ENCODE data around the gene BHLHE40. TPM values are rescaled to one million over a fixed set of nuclear protein-coding genes. Genes with fewer than 3 reads are reported as not detected.

BHLHE40 gene
- total and polyA plus RNA-seq, 7 experiments from 2014 or later: 0.82 to 383 (median 4.3) TPM

DNA sequence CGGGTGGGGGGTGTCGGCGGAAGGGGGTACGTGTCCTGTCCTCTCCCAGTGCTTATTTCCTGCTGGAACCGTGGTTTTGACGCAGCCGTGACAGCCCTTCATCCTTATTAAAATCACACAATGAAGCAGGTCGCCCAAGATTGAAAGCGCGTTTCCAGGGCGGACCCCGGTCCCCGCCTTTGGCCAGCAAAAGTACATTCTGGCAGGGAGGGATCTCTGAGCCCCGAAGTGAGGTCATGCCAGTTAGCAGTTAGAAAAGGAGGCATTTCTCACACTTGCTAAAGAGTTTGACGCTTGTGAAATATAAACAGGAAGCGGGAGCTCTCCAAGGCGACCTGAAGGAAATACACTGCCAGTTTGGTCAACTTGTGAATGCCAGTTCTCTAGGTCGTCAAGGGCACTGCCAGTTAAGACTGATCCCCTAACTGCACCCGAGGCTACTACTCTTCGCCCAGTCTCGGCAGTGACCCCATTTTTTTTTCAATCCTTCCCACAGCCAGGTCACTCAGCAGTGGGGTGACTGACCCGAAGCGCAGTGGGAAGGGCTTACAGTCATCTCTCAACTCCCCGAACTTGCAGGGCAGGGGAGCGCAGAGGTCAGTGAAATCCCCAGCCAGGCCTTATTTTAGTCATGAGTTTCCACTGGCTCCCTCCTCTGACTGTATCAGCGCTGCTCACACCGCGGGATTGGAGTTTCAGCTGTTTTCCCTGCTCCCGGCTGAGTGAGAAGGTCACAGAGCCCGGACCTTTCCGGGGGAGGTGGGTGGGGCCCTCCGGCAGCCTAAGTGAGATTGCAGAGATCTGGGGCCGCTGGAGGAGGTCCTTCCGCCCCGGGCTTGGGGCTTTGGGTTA lies 2.0 kb upstream of the BHLHE40 start:
- Mint-ChIP-seq H3K9me3 (peaks cover 0 to 6% (median 0%) of the 10 kb centered on the region in 11 donors), H3K4me3 (peak overlapping the region; percentile 86 to 100 (median 92)), H3K4me1 (peaks cover 21 to 43% (median 38%) of the 10 kb centered on the region in 7 donors), H3K27me3 (peaks cover 0 to 2% (median 0%) of the 10 kb centered on the region in 5 donors), H3K36me3 (peaks cover 0 to 41% (median 0%) of the 10 kb centered on the region in 5 donors), H3K27ac (peak overlapping the region; percentile 52 to 100 (median 89))
- ATAC-seq: peak; percentile 27
- Histone ChIP-seq H3K27me3 (ENCODE audit: control insufficient read depth in 2 of 2, insufficient read depth in 2 of 2, low read length in 2 of 2) (no peaks in the 10 kb centered on the region), H3K4me1 (ENCODE audit: control insufficient read depth in 2 of 2, insufficient read depth in 2 of 2, low read length in 2 of 2) (peaks cover 16 to 27% of the 10 kb centered on the region in 2 donors), H3K4me3 (ENCODE audit: low read length) (peak overlapping the region; percentile 71), H3K27ac (ENCODE audit: low read depth, low read length) (peak overlapping the region; percentile 59), H3K36me3 (ENCODE audit: control insufficient read depth in 2 of 3, insufficient read depth in 3 of 3, low read length in 3 of 3) (peaks cover 0 to 6% (median 0%) of the 10 kb centered on the region in 3 experiments), H3K9me3 (ENCODE audit: control insufficient read depth in 2 of 3, low read length in 3 of 3) (no peaks in the 10 kb centered on the region)
- intact Hi-C loops (cut with micrococcal nuclease): loop anchor here (1.0 to 5.0 kb wide), 10 partner anchors 69 to 255 kb away; no protein-coding TSS in a partner anchor
- POLR2A ChIA-PET: interaction anchor here (1.2 to 2.6 kb wide), 5 partner anchors 107 to 484 kb away, joined by 3 to 8 read pairs (median 4); partner anchors contain the start of gene ITPR1
- peak in 8 of 9 donors; percentile 16 to 83 (median 32) for DNase-seq
- CTCF ChIA-PET: interaction anchor here (1.1 to 4.5 kb wide), 5 partner anchors 9 to 156 kb away, joined by 3 to 18 read pairs (median 4); no protein-coding TSS in a partner anchor

DNA sequence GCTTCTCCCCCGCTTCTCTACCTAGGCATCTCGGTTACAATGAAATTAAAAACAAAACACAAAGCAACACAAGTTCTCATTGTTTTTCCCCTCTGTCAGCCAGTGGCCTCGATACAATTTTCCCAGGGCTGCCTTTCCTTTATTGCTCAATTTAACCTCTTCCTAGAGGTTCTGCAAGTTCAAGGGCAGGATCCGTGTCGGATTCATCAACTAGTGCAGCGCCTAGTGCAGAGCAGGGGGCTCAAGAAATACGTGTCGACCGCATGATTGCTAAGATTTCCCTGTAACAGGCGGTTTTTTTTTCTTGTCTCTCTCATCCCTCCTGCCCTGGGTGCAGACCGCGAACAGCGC lies 1.4 kb upstream of the BHLHE40 start:
- Histone ChIP-seq H3K9me3 (ENCODE audit: control insufficient read depth in 2 of 3, low read length in 3 of 3) (no peaks in the 10 kb centered on the region), H3K27ac (ENCODE audit: low read depth, low read length) (peak overlapping the region; percentile 59), H3K36me3 (ENCODE audit: control insufficient read depth in 2 of 3, insufficient read depth in 3 of 3, low read length in 3 of 3) (peaks cover 0 to 6% (median 2%) of the 10 kb centered on the region in 3 experiments), H3K4me3 (ENCODE audit: low read length) (peak overlapping the region; percentile 71), H3K27me3 (ENCODE audit: control insufficient read depth in 2 of 2, insufficient read depth in 2 of 2, low read length in 2 of 2) (no peaks in the 10 kb centered on the region), H3K4me1 (ENCODE audit: control insufficient read depth in 2 of 2, insufficient read depth in 2 of 2, low read length in 2 of 2) (peaks cover 17 to 33% of the 10 kb centered on the region in 2 donors)
- peaks cover 23 to 45% (median 40%) of the 10 kb centered on the region in 7 donors for H3K4me1 Mint-ChIP-seq
- CTCF ChIA-PET: interaction anchor here (3.1 to 4.5 kb wide), 2 partner anchors 156 to 267 kb away, joined by 17 to 18 read pairs; no protein-coding TSS in a partner anchor
- peak in 5 of 9 donors; percentile 26 to 48 (median 28) for DNase-seq
- peak overlapping the region; percentile 52 to 100 (median 89) for H3K27ac Mint-ChIP-seq
- peaks cover 0 to 2% (median 0%) of the 10 kb centered on the region in 5 donors for H3K27me3 Mint-ChIP-seq
- POLR2A ChIA-PET: interaction anchor here (0.9 to 2.6 kb wide), 6 partner anchors 14 to 156 kb away, joined by 3 to 8 read pairs (median 4); no protein-coding TSS in a partner anchor
- H3K9me3 Mint-ChIP-seq: peaks cover 0 to 5% (median 0%) of the 10 kb centered on the region in 11 donors
- peak overlapping the region; percentile 86 to 100 (median 92) for H3K4me3 Mint-ChIP-seq
- intact Hi-C loops (cut with micrococcal nuclease): loop anchor here (1.0 to 5.0 kb wide), 17 partner anchors 8 to 485 kb away; partner anchors contain the start of genes ARL8B (in 2 of the 2), EDEM1 (in 1 of the 2) and ITPR1 (in 1 of the 2)
- H3K36me3 Mint-ChIP-seq: peaks cover 0 to 43% (median 0%) of the 10 kb centered on the region in 5 donors
- peak; percentile 1 for ATAC-seq

DNA sequence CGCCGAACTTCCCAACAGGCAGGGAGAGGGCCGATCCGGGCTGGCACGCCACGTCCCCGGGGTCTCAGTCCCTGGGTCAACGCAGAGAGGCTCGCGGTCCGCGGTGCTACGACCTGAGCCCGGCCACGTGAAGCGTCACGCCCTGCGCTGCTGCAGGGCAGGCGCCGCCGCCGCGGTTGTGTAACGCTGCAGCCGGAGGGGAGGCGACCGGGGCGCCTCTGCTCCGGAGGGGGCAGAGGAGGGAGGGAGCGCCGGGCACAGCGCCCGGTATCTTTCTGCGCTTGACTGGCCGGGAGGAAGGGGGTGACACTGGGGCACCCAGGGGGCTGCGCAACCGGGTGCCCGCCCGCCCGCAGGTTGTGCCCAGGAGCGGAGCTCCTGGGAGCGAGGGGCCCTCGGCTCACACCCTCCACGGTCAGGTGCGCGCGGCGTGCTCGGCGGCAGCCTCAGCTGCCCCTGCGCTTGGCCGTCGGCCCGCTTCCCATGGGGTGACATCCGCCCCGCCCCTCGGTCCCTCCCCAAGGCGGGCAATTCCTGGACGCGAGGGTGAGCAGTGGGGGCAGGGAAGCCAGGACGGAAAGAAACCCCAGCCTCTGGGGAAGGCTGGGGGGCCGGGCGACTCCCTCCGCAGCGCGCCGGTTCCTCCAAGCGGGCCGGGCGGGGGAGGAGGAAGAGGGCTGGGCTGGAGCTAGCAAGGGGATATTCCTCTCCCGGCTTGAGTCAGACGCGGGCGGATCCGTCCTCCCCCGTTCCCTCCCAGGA lies 852 bp upstream of the BHLHE40 start:
- peaks cover 2 to 43% (median 2%) of the 10 kb centered on the region in 5 donors for H3K36me3 Mint-ChIP-seq
- peak; percentile 65 for ATAC-seq
- H3K27me3 ChIP-seq (ENCODE audit: control insufficient read depth in 2 of 2, insufficient read depth in 2 of 2, low read length in 2 of 2): no peaks in the 10 kb centered on the region
- peaks cover 17 to 38% of the 10 kb centered on the region in 2 donors for H3K4me1 ChIP-seq (ENCODE audit: control insufficient read depth in 2 of 2, insufficient read depth in 2 of 2, low read length in 2 of 2)
- H3K27ac ChIP-seq (ENCODE audit: low read depth, low read length): peak overlapping the region; percentile 59
- peaks cover 0 to 7% (median 6%) of the 10 kb centered on the region in 3 experiments for H3K36me3 ChIP-seq (ENCODE audit: control insufficient read depth in 2 of 3, insufficient read depth in 3 of 3, low read length in 3 of 3)
- H3K4me3 Mint-ChIP-seq: peak overlapping the region; percentile 86 to 100 (median 92)
- peak in 7 of 9 donors; percentile 29 to 66 (median 36) for DNase-seq
- H3K9me3 ChIP-seq (ENCODE audit: control insufficient read depth in 2 of 3, low read length in 3 of 3): no peaks in the 10 kb centered on the region
- CTCF ChIA-PET: interaction anchor here (1.2 to 4.5 kb wide), 4 partner anchors 150 to 267 kb away, joined by 4 to 18 read pairs (median 12); no protein-coding TSS in a partner anchor
- H3K27ac Mint-ChIP-seq: peak overlapping the region; percentile 52 to 100 (median 89)
- no peaks in the 10 kb centered on the region for H3K9me3 Mint-ChIP-seq
- POLR2A ChIA-PET: interaction anchor here (0.8 to 1.3 kb wide), 9 partner anchors 9 to 210 kb away, joined by 3 to 5 read pairs (median 3); no protein-coding TSS in a partner anchor
- intact Hi-C loops (cut with micrococcal nuclease): loop anchor here (1.0 to 5.0 kb wide), 9 partner anchors 8 to 485 kb away; partner anchors contain the start of genes ARL8B (in 2 of the 2), EDEM1 (in 1 of the 2) and ITPR1 (in 1 of the 2)
- H3K4me3 ChIP-seq (ENCODE audit: low read length): peak overlapping the region; percentile 71
- peaks cover 0 to 2% (median 0%) of the 10 kb centered on the region in 5 donors for H3K27me3 Mint-ChIP-seq
- peaks cover 29 to 46% (median 42%) of the 10 kb centered on the region in 7 donors for H3K4me1 Mint-ChIP-seq

DNA sequence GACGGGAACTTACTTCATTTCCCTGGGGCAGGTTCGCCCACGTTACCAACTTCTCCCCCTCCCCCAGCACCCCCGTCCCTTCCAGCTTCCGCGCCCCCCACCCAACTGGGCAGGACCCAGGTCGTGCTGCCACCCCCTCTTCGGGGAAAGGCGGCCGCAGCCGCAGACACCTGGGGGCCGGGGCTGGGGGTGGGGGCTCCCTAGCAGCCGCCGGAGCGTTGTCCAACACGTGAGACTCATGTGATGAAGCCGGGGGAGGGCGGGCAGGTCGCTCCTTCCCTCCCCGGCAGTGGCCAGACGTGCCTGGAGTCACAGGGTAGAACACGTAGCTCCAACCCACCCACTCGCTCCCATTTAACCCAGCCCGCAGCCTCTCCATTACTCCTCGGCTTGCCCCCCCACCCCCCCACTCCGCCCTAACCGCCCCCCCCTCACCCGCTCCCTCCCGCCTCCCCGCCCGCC lies 240 bp upstream of the BHLHE40 start:
- peaks cover 21 to 43% of the 10 kb centered on the region in 2 donors for H3K4me1 ChIP-seq (ENCODE audit: control insufficient read depth in 2 of 2, insufficient read depth in 2 of 2, low read length in 2 of 2)
- ATAC-seq (peak; percentile 68), DNase-seq (peak in 7 of 9 donors; percentile 19 to 96 (median 38))
- ChIA-PET POLR2A (interaction anchor here (0.8 to 1.8 kb wide), 10 partner anchors 9 to 209 kb away, joined by 3 to 5 read pairs (median 4); no protein-coding TSS in a partner anchor), CTCF (interaction anchor here (1.2 to 4.5 kb wide), 5 partner anchors 151 to 268 kb away, joined by 4 to 18 read pairs (median 7); no protein-coding TSS in a partner anchor)
- no peaks in the 10 kb centered on the region for H3K27me3 ChIP-seq (ENCODE audit: control insufficient read depth in 2 of 2, insufficient read depth in 2 of 2, low read length in 2 of 2)
- H3K4me3 ChIP-seq (ENCODE audit: low read length): peak overlapping the region; percentile 71
- H3K27me3 Mint-ChIP-seq: peaks cover 0 to 2% (median 0%) of the 10 kb centered on the region in 5 donors
- peak overlapping the region; percentile 59 for H3K27ac ChIP-seq (ENCODE audit: low read depth, low read length)
- no peaks in the 10 kb centered on the region for H3K9me3 ChIP-seq (ENCODE audit: control insufficient read depth in 2 of 3, low read length in 3 of 3)
- intact Hi-C loops (cut with micrococcal nuclease): loop anchor here (1.0 to 5.0 kb wide), 11 partner anchors 7 to 486 kb away; partner anchors contain the start of genes ARL8B (in 2 of the 2), EDEM1 (in 1 of the 2) and ITPR1 (in 1 of the 2)
- H3K9me3 Mint-ChIP-seq: no peaks in the 10 kb centered on the region
- H3K4me3 Mint-ChIP-seq: peak overlapping the region; percentile 91 to 100 (median 96)
- H3K36me3 ChIP-seq (ENCODE audit: control insufficient read depth in 2 of 3, insufficient read depth in 3 of 3, low read length in 3 of 3): peaks cover 0 to 10% (median 8%) of the 10 kb centered on the region in 3 experiments
- peak overlapping the region in 5 of 9 donors; percentile 43 to 100 (median 56) for H3K27ac Mint-ChIP-seq
- H3K4me1 Mint-ChIP-seq: peaks cover 35 to 52% (median 48%) of the 10 kb centered on the region in 7 donors
- peaks cover 3 to 49% (median 5%) of the 10 kb centered on the region in 5 donors for H3K36me3 Mint-ChIP-seq

DNA sequence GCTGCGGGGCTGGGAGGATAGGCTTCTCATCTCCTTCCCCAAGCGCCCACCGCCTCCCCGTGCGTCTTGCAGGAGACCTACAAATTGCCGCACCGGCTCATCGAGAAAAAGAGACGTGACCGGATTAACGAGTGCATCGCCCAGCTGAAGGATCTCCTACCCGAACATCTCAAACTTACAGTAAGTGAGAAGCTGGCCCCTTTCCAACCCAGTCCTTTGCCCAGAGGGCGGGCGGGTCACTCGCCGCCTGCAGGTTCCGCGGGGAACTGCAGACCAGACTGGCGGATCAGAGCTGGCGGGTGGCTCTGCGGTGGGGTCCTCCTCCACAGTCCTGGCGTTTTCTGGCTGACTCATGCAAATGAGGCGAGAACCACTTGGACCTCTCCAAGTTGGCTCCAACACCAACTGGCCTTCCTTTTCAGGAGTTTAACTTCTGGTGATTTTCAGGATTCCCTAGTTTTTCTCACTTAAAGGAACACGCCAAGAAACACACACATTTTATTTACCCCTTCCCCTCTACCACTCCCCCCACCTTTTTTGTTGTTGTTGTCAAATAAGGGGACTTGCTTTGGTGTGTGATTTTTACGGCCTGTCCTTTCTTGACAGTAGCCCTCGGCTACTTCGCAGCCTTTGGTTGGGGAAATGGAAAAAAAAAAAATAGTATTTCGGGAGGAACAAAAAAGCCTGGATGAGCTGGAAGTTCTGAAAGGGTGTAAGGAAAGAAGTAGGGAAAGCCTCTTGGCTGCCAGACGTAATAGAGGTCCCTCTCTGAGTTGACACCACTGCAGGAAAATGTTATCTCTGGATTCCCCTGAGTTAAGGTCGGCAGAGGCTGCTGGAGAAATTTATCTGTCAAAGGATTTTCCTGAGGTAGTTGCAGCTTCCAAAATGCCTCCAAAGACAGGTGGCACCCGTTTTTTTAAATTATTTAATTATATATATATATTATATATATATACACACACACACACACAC lies 1.3 kb downstream of the BHLHE40 start:
- DNase-seq (peak; percentile 66 to 97 (median 79)), ATAC-seq (peak; percentile 33)
- Histone ChIP-seq H3K27me3 (ENCODE audit: control insufficient read depth in 2 of 2, insufficient read depth in 2 of 2, low read length in 2 of 2) (no peaks in the 10 kb centered on the region), H3K9me3 (ENCODE audit: control insufficient read depth in 2 of 3, low read length in 3 of 3) (no peaks in the 10 kb centered on the region), H3K4me3 (ENCODE audit: low read length) (peak overlapping the region; percentile 86), H3K27ac (ENCODE audit: low read depth, low read length) (peak overlapping the region; percentile 58), H3K36me3 (ENCODE audit: control insufficient read depth in 2 of 3, insufficient read depth in 3 of 3, low read length in 3 of 3) (peaks cover 0 to 10% (median 8%) of the 10 kb centered on the region in 3 experiments), H3K4me1 (ENCODE audit: control insufficient read depth in 2 of 2, insufficient read depth in 2 of 2, low read length in 2 of 2) (peaks cover 27 to 53% of the 10 kb centered on the region in 2 donors)
- Mint-ChIP-seq H3K27ac (peak overlapping the region; percentile 15 to 100 (median 84)), H3K9me3 (no peaks in the 10 kb centered on the region), H3K27me3 (peaks cover 0 to 2% (median 0%) of the 10 kb centered on the region in 5 donors), H3K4me1 (peaks cover 42 to 62% (median 50%) of the 10 kb centered on the region in 7 donors), H3K4me3 (peak overlapping the region; percentile 91 to 100 (median 96)), H3K36me3 (peaks cover 3 to 58% (median 5%) of the 10 kb centered on the region in 5 donors)
- intact Hi-C loops (cut with micrococcal nuclease): loop anchor here (1.0 to 10.0 kb wide), 6 partner anchors 26 to 486 kb away; partner anchors contain the start of gene ITPR1 (in 1 of the 2)
- ChIA-PET CTCF (interaction anchor here (0.6 to 4.5 kb wide), 15 partner anchors 13 to 269 kb away, joined by 3 to 18 read pairs (median 5); partner anchors contain the start of gene ARL8B), POLR2A (interaction anchor here (0.6 to 1.8 kb wide), 3 partner anchors 44 to 1787 kb away, joined by 3 to 5 read pairs (median 3); no protein-coding TSS in a partner anchor)
